Pancreas (tissue), 10 donors: ENCODE results near the gene MMP14. TPM values are rescaled to one million over a fixed set of nuclear protein-coding genes. Genes with fewer than 3 reads are reported as not detected.

ENCODE experiments used
- ATAC-seq, 4 donors: fragments of 200-7000 bp; cut with Tn5 transposase; one replicate each; pipeline versions ENCODE4 v1.8.0 to v1.9.1; 2020; ENCODE audit warnings: mild to moderate bottlenecking in 4 of 4, moderate library complexity in 4 of 4
- DNase-seq, 6 donors: peaks; one replicate each; pipeline ENCODE4 v3.0.0-alpha.2; 2020
- FAIRE-seq: peaks from 2 replicates; lab custom pipeline; 2012; peaks lifted over from hg19 to GRCh38; lab: Jason Lieb, UNC
- H3K27ac ChIP-seq, 4 donors: fragments of 200-600 bp; sonication (generic); 1 replicate in 3 of 4; 2 replicates in 1 of 4; pipeline versions ENCODE4 v1.5.0 to v1.8.0; 2020
- H3K27me3 ChIP-seq, 4 donors: fragments of 200-600 bp; one replicate each; pipeline ENCODE4 v1.8.0; 2021
- H3K36me3 ChIP-seq, 3 donors: fragments of 200-600 bp; sonication (generic) in 1 of 3; one replicate each; pipeline versions ENCODE4 v1.5.0 to v1.8.0; 2020 to 2021
- H3K4me1 ChIP-seq, 3 donors: fragments of 200-600 bp; one replicate each; pipeline ENCODE4 v1.8.0; 2021
- H3K4me3 ChIP-seq, 4 donors: fragments of 200-600 bp; sonication (generic) in 2 of 4; one replicate each; pipeline versions ENCODE4 v1.5.0 to v1.8.0; 2020 to 2021
- H3K9me3 ChIP-seq, 4 donors: fragments of 200-600 bp; one replicate each; pipeline ENCODE4 v1.8.0; 2021
- CTCF ChIP-seq, 4 donors: fragments of 200-600 bp; sonication (generic) in 3 of 4; IDR thresholded peaks; one replicate each; pipeline versions ENCODE4 v1.5.0 to v1.8.0; 2021; ENCODE audit warnings: antibody characterized with exemption in 4 of 4
- WGBS, 2 donors: extraction: QIAGEN DNeasy Blood & Tissue Kit; methylation state at CpG; one replicate each; pipeline ENCODE4 v1.1.7; 2013; 5-methylcytosine and 5-hydroxymethylcytosine counted together
- intact Hi-C, 3 donors: fragments of 100-400 bp; cut with DNase I; formaldehyde crosslinking; loops; one replicate each; pipeline versions ENCODE4 v1.11.1 to v1.14.2; 2022
- polyA plus RNA-seq, 2 donors: library from polyadenylated mRNA; stranded (reverse); fragments of 200-250 nt; gene quantifications; one replicate each; pipeline ENCODE4 v1.2.3, GENCODE V29; 2013
- total RNA-seq, 6 donors: library from RNA; stranded (reverse); fragmentation: NEBNext Ultra II Directional in 4 of 6; extraction: Animal tissue kit (Norgen Biotek cat#: 25700) in 4 of 6; gene quantifications; one replicate each; pipeline versions ENCODE4 v1.2.1 to v1.2.4, GENCODE V29; 2021 to 2023
- donor health status: healthy with polysubstance abuse.
- donor health status: DM: no; HTN: no; CAD: no; lungs with moderate emphysema.
- donor health status: DM: no; HTN: no; CAD: no.
- donor health status: control.
- donor health status: control.
- donor health status: Bipolar disorder and iron deficiency.
- donor health status: DM: yes; HTN: yes; CAD: no.
- donor health status: DM: no; HTN: no; CAD: no.
- donor health status: DM: no; HTN: no; CAD: no.
- donor health status: DM: yes; HTN: yes; CAD: no.

MMP14 gene
- total and polyA plus RNA-seq, 8 donors, result 18.7 to 146 (median 34.0) TPM

GRCh38 chr14:22861651-22862050, 25.3 kb downstream of the MMP14 start:
- TF ChIP-seq CTCF (IDR thresholded peaks at IDR 0.05), result no peak
- FAIRE-seq (no peak), DNase-seq (no peak), ATAC-seq (no peak)
- no peaks in the 10 kb centered on the region for H3K27me3 ChIP-seq
- no peak overlapping the region for H3K4me3 ChIP-seq
- no peaks in the 10 kb centered on the region for H3K4me1 ChIP-seq
- H3K9me3 ChIP-seq, result no peaks in the 10 kb centered on the region
- no peaks in the 10 kb centered on the region for H3K36me3 ChIP-seq
- intact Hi-C loops, result no loop called here
- no peak overlapping the region for H3K27ac ChIP-seq

- ATAC-seq (no peak), FAIRE-seq (no peak)
- 62 to 78% methylated on average over 4 of the region's 4 CpGs for WGBS, 2 donors
These were observed 28.6 kb downstream of the MMP14 start for GRCh38 chr14:22864979-22865378.

GRCh38 chr14:22865424-22866405, 29.3 kb downstream of the MMP14 start:
- no peak for DNase-seq

More at GRCh38 chr14:22864979-22865378, 28.6 kb downstream of the MMP14 start:
- H3K4me3 ChIP-seq, result no peak overlapping the region
- DNase-seq, result no peak
- no peak overlapping the region for H3K27ac ChIP-seq
- H3K9me3 ChIP-seq, result no peaks in the 10 kb centered on the region
- intact Hi-C loops, result no loop called here
- no peaks in the 10 kb centered on the region for H3K4me1 ChIP-seq
- no peak for TF ChIP-seq CTCF (IDR thresholded peaks at IDR 0.05)
- no peaks in the 10 kb centered on the region for H3K36me3 ChIP-seq
- H3K27me3 ChIP-seq, result no peaks in the 10 kb centered on the region

GRCh38 chr14:22866874-22867273, 30.5 kb downstream of the MMP14 start:
- DNase-seq (no peak), FAIRE-seq (no peak), ATAC-seq (no peak)
- no peak overlapping the region for H3K4me3 ChIP-seq
- H3K4me1 ChIP-seq, result peaks cover 7 to 9% (median 8%) of the 10 kb centered on the region in 3 donors
- intact Hi-C loops, result no loop called here
- H3K27ac ChIP-seq, result no peak overlapping the region
- no peaks in the 10 kb centered on the region for H3K27me3 ChIP-seq
- no peak for TF ChIP-seq CTCF (IDR thresholded peaks at IDR 0.05)
- no peaks in the 10 kb centered on the region for H3K9me3 ChIP-seq
- WGBS, 2 donors, result 91 to 92% methylated on average over 5 of the region's 5 CpGs
- H3K36me3 ChIP-seq, result no peaks in the 10 kb centered on the region

More at GRCh38 chr14:22865424-22866405, 29.3 kb downstream of the MMP14 start:
- WGBS, 2 donors, result 59 to 60% methylated on average over 6 of the region's 6 CpGs
- no peak for FAIRE-seq
- no peak for ATAC-seq
- Histone ChIP-seq H3K9me3 (no peaks in the 10 kb centered on the region), H3K36me3 (no peaks in the 10 kb centered on the region), H3K27ac (no peak overlapping the region), H3K4me1 (peaks cover 4 to 7% (median 7%) of the 10 kb centered on the region in 3 donors), H3K27me3 (no peaks in the 10 kb centered on the region), H3K4me3 (no peak overlapping the region)
- no peak for TF ChIP-seq CTCF (IDR thresholded peaks at IDR 0.05)
- intact Hi-C loops, result no loop called here
